ENCODE measurements around the gene PSKH1.

GRCh38 chr16:67853670-67854069 lies 39.4 kb upstream of the PSKH1 start:
- TF ChIP-seq HDAC6 (IDR thresholded peaks at IDR 0.05; ENCODE audit: unreplicated experiment), result no peak
- TF ChIP-seq, protein P1, sequence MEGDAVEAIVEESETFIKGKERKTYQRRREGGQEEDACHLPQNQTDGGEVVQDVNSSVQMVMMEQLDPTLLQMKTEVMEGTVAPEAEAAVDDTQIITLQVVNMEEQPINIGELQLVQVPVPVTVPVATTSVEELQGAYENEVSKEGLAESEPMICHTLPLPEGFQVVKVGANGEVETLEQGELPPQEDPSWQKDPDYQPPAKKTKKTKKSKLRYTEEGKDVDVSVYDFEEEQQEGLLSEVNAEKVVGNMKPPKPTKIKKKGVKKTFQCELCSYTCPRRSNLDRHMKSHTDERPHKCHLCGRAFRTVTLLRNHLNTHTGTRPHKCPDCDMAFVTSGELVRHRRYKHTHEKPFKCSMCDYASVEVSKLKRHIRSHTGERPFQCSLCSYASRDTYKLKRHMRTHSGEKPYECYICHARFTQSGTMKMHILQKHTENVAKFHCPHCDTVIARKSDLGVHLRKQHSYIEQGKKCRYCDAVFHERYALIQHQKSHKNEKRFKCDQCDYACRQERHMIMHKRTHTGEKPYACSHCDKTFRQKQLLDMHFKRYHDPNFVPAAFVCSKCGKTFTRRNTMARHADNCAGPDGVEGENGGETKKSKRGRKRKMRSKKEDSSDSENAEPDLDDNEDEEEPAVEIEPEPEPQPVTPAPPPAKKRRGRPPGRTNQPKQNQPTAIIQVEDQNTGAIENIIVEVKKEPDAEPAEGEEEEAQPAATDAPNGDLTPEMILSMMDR (IDR thresholded peaks at IDR 0.05 in 2 of 3, conservative IDR thresholded peaks at IDR 0.05 in 1 of 3; ENCODE audit: control insufficient read depth in 2 of 3, extremely low read depth in 1 of 3, insufficient read depth in 1 of 3, low read depth in 3 of 3, low read length in 3 of 3), result no peak
- TF ChIP-seq RFX5 (IDR thresholded peaks at IDR 0.05; ENCODE audit: low read depth, low read length), result no peak
